ENCODE results near the gene WAPL. TPM values are rescaled to one million over a fixed set of nuclear protein-coding genes. Genes with fewer than 3 reads are reported as not detected.
"Not testable (repeated sequence)": the region's sequence is repeated elsewhere in the genome, so short reads cannot be mapped to it uniquely, and the experiment has no call there.

The WAPL gene
- total and polyA plus RNA-seq, 2 of the 8 experiments (the other 6 are each of a cell fraction or from before 2014, with no cell fraction given), result 12.8 to 48.1 TPM

DNA sequence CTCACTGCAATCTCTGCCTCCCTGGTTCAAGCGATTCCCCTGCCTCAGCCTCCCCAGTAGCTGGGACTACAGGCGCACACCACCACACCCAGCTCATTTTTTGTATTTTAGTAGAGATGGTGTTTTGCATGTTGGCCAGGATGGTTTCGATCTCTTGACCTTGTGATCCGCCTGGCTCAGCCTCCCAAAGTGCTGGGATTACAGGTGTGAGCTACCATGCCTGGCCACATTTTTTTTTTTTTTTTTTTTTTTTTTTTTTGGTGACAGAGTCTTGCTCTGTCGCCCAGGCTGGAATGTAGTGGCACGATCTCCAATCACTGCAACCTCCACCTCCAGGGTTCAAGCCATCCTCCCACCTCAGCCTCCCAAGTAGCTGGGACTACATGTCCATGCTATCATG lies 4.1 kb upstream of the WAPL start:
- DNase-seq (ENCODE audit: low read depth in 1 of 2, low spot score in 2 of 2); H3K9me3 ChIP-seq (ENCODE audit: insufficient read depth in 2 of 2, low read depth in 1 of 2, low read length in 1 of 2); H2AFZ ChIP-seq (ENCODE audit: low read length); H3K4me2 ChIP-seq (ENCODE audit: insufficient read depth in 1 of 2, low read depth in 2 of 2, low read length in 2 of 2); H3K56ac ChIP-seq (replicated peaks; ENCODE audit: insufficient read length, low read depth, low read length); H4K91ac ChIP-seq (replicated peaks; ENCODE audit: insufficient read length, low read length); H2BK15ac ChIP-seq (ENCODE audit: low read length); FAIRE-seq; H3K4ac ChIP-seq (replicated peaks; ENCODE audit: insufficient read length, low read depth, low read length); H3K27me3 ChIP-seq (replicated peaks in 1 of 4; ENCODE audit: control insufficient read depth in 3 of 4, extremely low read depth in 1 of 4, insufficient read depth in 3 of 4, low read length in 3 of 4); H3K9ac ChIP-seq (replicated peaks in 1 of 4; ENCODE audit: extremely low read depth in 1 of 4, low read depth in 3 of 4, low read length in 3 of 4); H3K23me2 ChIP-seq (ENCODE audit: low read depth, low read length); H3K27ac ChIP-seq (ENCODE audit: low read depth, low read length); H2BK12ac ChIP-seq (ENCODE audit: low read depth, low read length); H3K4me3 ChIP-seq (ENCODE audit: extremely low read depth in 1 of 4, insufficient read depth in 2 of 4, low read depth in 3 of 4, low read length in 4 of 4); H2BK120ac ChIP-seq (replicated peaks; ENCODE audit: low read depth, low read length); H3K79me1 ChIP-seq (ENCODE audit: low read depth, low read length); H3K23ac ChIP-seq (ENCODE audit: insufficient read length); H2BK5ac ChIP-seq (ENCODE audit: low read depth, low read length); H4K20me1 ChIP-seq (replicated peaks in 1 of 2; ENCODE audit: control insufficient read depth in 1 of 2, insufficient read depth in 2 of 2, low read length in 2 of 2); H3K18ac ChIP-seq (ENCODE audit: extremely low read depth, low read length); H3K36me3 ChIP-seq (ENCODE audit: control insufficient read depth in 2 of 4, insufficient read depth in 4 of 4, low read length in 3 of 4); H3K4me1 ChIP-seq (replicated peaks in 1 of 4; ENCODE audit: control insufficient read depth in 3 of 4, insufficient read depth in 4 of 4, low read length in 3 of 4); H3K14ac ChIP-seq (ENCODE audit: insufficient read length); H4K5ac ChIP-seq (ENCODE audit: insufficient read length, low read depth, low read length); H4K8ac ChIP-seq (ENCODE audit: extremely low read depth, insufficient read depth, low read length); H2BK20ac ChIP-seq (ENCODE audit: low read length): not testable (repeated sequence)
- H2AK5ac ChIP-seq (ENCODE audit: low read depth, low read length), result 0 out of 2 replicates have a peak overlapping the region, but pooled peaks have one; percentile 30
- ChIA-PET CTCF (ENCODE audit: partially characterized antibody) (interaction anchor here (0.6 to 5.4 kb wide), 4 partner anchors 9 to 255 kb away, joined by 3 to 28 read pairs (median 5); no protein-coding TSS in a partner anchor), POLR2A (ENCODE audit: partially characterized antibody) (interaction anchor here (1.2 kb wide), 1 partner anchor 11 kb away, joined by 3 read pairs; no protein-coding TSS in a partner anchor)
- WGBS, 2 experiments (ENCODE audit: extremely low coverage in 1 of 2, insufficient coverage in 1 of 2, insufficient read length in 1 of 2, insufficient replicate concordance in 2 of 2, low coverage in 1 of 2, low lambda C conversion rate in 2 of 2, missing lambda C conversion rate in 1 of 2), result 94% methylated on average over 5 of the region's 6 CpGs; no CpG with 5 or more reads in 1 of the 2 experiments
- H3K79me2 ChIP-seq (ENCODE audit: control insufficient read depth in 1 of 2, insufficient read depth in 2 of 2, low read length in 2 of 2), result peaks cover 5 to 17% of the 10 kb centered on the region in 2 experiments

Data from H1 (cell line).